Neural crest cell (in vitro differentiated cells): ENCODE results near the gene SMAD4. TPM values are rescaled to one million over a fixed set of nuclear protein-coding genes. Genes with fewer than 3 reads are reported as not detected.

ENCODE experiments used
- DNase-seq: peaks from one replicate; pipeline ENCODE4 v3.0.0; 2021; ENCODE audit warnings: low read depth, mixed read lengths, low spot score
- H3K27ac Mint-ChIP-seq: one replicate; pipeline ENCODE4 v1.8.0; 2021; ENCODE audit warnings: mild to moderate bottlenecking, mixed read lengths; ENCODE audit not compliant: unreplicated experiment
- H3K27me3 Mint-ChIP-seq: 2 replicates; pipeline ENCODE4 v1.8.0; 2021; ENCODE audit warnings: low read depth, mild to moderate bottlenecking, mixed read lengths
- H3K36me3 Mint-ChIP-seq: 2 replicates; pipeline ENCODE4 v1.8.0; 2021; ENCODE audit warnings: low read depth, mild to moderate bottlenecking, mixed read lengths
- H3K4me1 Mint-ChIP-seq: 2 replicates; pipeline ENCODE4 v1.8.0; 2021; ENCODE audit warnings: mixed read lengths
- H3K4me3 Mint-ChIP-seq: one replicate; pipeline ENCODE4 v1.8.0; 2021; ENCODE audit warnings: mild to moderate bottlenecking, mixed read lengths
- H3K9me3 Mint-ChIP-seq: 2 replicates; pipeline ENCODE4 v1.8.0; 2021; ENCODE audit warnings: mixed read lengths
- total RNA-seq: library from RNA; stranded (reverse); gene quantifications from 2 replicates; pipeline ENCODE4 v1.2.1, GENCODE V29; 2021
- TF ChIP-seq, protein P1 (sequence below): fragments of 200-600 bp; sonication (generic); conservative IDR thresholded peaks from 2 replicates; pipeline ENCODE4 v1.5.0; 2021; ENCODE audit warnings: antibody characterized with exemption, mild to moderate bottlenecking

The SMAD4 gene
- total RNA-seq, 1 donor from 2014 or later: 151 TPM

DNA sequence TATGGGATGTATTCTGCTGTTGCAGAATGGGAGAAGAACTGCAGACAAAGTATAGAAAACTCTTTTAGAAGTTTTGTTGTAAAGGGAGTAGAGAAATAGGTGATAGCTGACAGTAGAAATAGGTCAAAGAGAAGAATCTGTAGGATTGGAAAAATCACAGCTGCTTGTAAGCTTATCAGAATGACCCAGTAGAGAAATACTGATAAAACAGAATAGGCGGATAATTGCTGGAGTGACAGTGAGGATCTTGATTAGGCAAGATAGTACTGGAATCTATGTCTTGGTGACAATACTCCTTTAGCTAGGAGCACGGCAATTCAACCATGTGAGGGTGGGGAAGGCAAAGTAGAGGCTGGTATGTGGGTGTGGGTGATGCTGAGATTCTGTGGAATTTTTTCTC is 4.5 kb upstream of the SMAD4 start:
- no peak overlapping the region for H3K27ac Mint-ChIP-seq
- no peaks in the 10 kb centered on the region for H3K27me3 Mint-ChIP-seq

DNA sequence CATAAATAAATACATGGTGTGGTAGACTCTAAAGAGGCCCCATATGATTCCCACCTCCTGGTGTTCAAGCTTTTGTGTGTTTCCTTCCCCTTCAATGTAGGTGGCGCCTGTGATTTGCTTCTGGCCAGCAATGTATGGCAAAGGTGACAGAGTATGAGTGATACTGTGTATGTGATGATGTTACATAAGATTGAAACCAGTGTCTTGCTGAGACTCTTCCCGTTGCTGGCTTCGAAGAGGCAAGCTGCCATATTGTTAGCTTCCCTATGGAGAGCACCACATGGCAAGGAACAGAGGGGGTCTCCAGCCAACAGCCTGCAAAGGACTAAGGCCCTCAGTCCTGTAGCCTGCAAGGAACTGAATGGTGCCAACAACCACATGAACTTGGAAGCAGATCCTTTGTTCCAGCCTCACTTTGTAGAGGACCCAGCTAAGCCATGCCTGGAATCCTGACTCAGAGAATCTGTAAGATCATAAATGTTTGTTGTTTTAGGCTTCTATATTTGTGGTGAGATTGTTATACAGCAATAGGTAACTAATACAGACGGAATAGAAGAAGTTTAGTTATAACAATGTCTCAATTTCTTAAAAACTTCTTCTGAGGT is 1.7 kb upstream of the SMAD4 start:
- H3K4me1 Mint-ChIP-seq: peaks cover 41% of the 10 kb centered on the region
- peaks cover 7% of the 10 kb centered on the region for H3K36me3 Mint-ChIP-seq
- peaks cover 2% of the 10 kb centered on the region for H3K27me3 Mint-ChIP-seq
- H3K9me3 Mint-ChIP-seq: peaks cover 4% of the 10 kb centered on the region
- DNase-seq: no peak
- TF ChIP-seq, protein P1, sequence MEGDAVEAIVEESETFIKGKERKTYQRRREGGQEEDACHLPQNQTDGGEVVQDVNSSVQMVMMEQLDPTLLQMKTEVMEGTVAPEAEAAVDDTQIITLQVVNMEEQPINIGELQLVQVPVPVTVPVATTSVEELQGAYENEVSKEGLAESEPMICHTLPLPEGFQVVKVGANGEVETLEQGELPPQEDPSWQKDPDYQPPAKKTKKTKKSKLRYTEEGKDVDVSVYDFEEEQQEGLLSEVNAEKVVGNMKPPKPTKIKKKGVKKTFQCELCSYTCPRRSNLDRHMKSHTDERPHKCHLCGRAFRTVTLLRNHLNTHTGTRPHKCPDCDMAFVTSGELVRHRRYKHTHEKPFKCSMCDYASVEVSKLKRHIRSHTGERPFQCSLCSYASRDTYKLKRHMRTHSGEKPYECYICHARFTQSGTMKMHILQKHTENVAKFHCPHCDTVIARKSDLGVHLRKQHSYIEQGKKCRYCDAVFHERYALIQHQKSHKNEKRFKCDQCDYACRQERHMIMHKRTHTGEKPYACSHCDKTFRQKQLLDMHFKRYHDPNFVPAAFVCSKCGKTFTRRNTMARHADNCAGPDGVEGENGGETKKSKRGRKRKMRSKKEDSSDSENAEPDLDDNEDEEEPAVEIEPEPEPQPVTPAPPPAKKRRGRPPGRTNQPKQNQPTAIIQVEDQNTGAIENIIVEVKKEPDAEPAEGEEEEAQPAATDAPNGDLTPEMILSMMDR: no peak
- peak overlapping the region; percentile 98 for H3K4me3 Mint-ChIP-seq
- H3K27ac Mint-ChIP-seq: peak overlapping the region; percentile 2

More for the DNA sequence above, 4.5 kb upstream of the SMAD4 start:
- H3K4me3 Mint-ChIP-seq: no peak overlapping the region
- H3K36me3 Mint-ChIP-seq: peaks cover 8% of the 10 kb centered on the region
- TF ChIP-seq, protein P1: no peak
- peaks cover 4% of the 10 kb centered on the region for H3K9me3 Mint-ChIP-seq
- DNase-seq: no peak
- peaks cover 22% of the 10 kb centered on the region for H3K4me1 Mint-ChIP-seq

DNA sequence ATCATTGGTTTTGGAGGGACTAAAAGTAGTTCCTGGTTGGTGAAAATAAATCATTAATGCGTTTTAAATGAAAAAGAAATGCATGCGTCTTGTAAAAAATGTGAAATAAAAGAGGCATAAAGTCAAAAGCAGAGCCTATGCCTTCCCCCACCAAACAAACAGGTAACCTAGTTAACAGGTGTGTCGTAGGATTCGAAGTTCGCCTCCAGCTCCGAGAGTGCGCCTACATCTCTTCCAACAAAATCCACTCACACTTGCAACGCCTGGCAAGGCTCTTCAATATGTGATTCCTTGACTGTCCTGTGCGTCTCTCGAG is 677 bp upstream of the SMAD4 start:
- TF ChIP-seq, protein P1: no peak
- H3K4me1 Mint-ChIP-seq: peaks cover 45% of the 10 kb centered on the region
- H3K27ac Mint-ChIP-seq: peak overlapping the region; percentile 99

DNA sequence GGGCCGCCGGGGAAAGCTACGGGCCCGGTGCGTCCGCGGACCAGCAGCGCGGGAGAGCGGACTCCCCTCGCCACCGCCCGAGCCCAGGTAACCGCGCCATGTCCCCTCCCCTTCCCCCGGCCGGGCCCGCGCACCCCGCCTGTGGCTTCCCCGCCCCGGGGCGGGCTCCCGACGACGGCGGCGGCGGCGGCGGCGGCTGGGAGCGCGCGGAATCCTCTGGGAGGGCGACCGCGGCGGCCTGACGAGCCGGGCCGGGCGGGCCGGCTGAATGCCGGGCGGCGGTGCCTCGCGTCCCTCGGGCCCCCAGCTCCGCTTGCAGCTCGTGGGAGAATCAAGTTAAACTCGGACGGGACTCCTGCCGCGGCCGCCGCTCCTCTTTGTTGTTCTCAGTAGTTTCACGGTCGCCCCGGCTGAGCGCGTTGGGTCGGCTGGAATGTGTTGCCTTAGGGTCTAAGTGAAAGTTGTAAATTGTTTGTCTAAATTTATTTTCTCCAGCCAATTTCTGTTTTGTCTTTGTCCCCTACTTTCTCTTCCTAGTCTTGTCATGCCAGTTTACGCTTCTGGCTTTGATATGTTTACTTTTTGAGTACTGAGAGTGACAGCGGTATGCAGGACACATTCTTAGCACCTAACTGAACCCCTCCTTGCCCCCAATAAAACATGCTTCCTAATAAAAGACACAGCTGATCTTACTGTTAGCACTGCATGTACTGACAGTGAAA is 685 bp downstream of the SMAD4 start:
- Mint-ChIP-seq H3K27me3 (peaks cover 2% of the 10 kb centered on the region), H3K27ac (peak overlapping the region; percentile 96), H3K36me3 (peaks cover 2% of the 10 kb centered on the region), H3K9me3 (no peaks in the 10 kb centered on the region), H3K4me1 (peaks cover 53% of the 10 kb centered on the region), H3K4me3 (peak overlapping the region; percentile 94)
- TF ChIP-seq, protein P1: no peak
- DNase-seq: peak; percentile 53

More for the DNA sequence above, 677 bp upstream of the SMAD4 start:
- H3K9me3 Mint-ChIP-seq: no peaks in the 10 kb centered on the region
- peaks cover 2% of the 10 kb centered on the region for H3K27me3 Mint-ChIP-seq
- DNase-seq: no peak
- H3K4me3 Mint-ChIP-seq: peak overlapping the region; percentile 98
- peaks cover 2% of the 10 kb centered on the region for H3K36me3 Mint-ChIP-seq

DNA sequence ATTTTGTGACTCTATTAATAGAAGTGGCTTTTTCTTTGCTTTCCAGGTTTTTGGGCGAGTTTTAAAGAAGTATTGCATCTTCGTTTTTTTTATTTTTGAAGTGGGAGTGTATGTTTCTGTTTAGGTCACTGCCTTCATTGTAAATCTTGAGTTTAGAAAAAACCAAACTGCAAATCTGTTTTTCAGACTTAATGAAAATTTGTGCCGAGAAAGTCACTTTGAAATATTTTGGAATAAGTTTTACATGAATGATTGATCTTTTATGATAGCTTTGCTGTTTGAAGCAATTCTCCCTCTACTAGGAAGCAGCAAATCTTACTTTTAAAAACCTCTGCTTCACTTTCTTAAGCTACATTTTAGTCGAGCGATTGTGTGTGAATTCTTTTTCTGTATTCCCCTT is 2.2 kb downstream of the SMAD4 start:
- peaks cover 2% of the 10 kb centered on the region for H3K27me3 Mint-ChIP-seq
- H3K27ac Mint-ChIP-seq: no peak overlapping the region
- peaks cover 2% of the 10 kb centered on the region for H3K36me3 Mint-ChIP-seq
- DNase-seq: no peak
- TF ChIP-seq, protein P1: no peak
- H3K4me3 Mint-ChIP-seq: peak overlapping the region; percentile 94
- peaks cover 53% of the 10 kb centered on the region for H3K4me1 Mint-ChIP-seq
- H3K9me3 Mint-ChIP-seq: no peaks in the 10 kb centered on the region
